Activated T-cell treated with anti-CD3 and anti-CD28 coated beads for 4 hours (primary cell): Measurements from ENCODE around the gene SLC9A9.
"Not testable (repeated sequence)": the region's sequence is repeated elsewhere in the genome, so short reads cannot be mapped to it uniquely, and the experiment has no call there.

Source experiments
- DNase-seq: peaks from one replicate; pipeline ENCODE4 v3.0.0-alpha.2; 2020

SLC9A9 gene

DNA sequence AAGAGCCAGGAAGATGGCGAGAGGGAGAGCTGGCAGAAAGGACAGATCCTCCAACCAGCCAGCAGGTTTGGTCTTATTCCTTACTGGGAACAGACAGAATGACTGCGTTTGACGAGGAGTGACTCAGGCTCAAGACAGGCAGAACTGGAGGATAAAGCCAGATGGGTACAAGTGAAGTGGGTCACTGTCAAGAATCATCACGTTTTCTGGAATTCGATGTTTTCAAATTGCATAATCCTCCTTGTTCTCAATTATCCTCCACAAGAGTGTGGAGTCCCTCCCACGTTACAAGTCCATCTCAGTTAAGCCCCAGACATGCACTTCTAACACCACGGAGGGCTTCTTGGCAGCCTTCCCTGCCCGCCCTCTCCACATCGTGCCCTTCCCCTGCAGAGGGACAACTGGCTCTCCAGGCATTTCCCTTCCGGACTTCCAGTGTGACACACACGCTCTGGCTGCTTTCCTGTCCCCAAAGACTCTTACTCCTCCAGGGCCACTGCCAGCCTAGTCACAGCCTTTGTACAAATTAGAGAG, 545.6 kb downstream of the SLC9A9 start:
- no peak for DNase-seq

DNA sequence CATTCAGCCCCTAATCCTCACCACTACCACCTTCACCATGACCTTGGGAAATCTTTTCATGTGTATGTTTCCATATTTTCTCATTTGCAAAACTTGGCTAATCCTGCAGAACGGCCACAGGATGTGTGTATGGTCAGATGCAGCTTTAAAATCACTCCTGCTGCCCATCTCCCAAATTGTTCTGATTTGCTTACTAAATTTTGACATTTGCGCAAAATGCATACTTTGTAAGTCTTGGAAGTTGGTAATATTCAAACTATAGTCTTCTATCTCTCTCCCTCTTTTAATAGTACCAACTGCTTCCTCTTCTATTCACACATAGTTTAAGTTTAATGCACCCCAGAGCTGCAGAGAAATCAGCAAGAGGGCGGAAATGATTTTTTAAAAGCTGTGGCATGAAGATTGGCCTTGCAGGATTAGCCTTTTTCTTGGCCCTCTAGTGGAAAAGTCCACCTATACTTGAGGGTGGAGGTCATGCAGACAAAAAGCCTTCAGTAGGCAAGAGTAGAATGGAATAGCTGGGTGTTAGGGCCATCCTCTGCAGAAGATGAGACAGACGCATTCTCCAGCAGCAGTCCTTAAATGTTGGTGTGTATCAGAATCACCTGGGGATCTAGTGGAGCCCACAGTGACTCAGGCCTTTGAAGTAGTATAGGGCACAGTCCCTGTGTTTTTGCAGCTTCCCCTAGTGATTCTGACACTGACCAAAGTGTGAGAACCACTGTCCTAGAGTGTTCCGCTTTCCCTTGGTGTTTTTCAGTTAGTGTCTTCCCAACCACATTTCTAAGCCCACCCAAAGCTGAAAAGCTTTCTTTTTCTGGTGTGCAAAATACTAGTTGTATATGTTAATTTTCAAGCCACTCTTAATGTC, 547.0 kb downstream of the SLC9A9 start:
- no peak for DNase-seq

DNA sequence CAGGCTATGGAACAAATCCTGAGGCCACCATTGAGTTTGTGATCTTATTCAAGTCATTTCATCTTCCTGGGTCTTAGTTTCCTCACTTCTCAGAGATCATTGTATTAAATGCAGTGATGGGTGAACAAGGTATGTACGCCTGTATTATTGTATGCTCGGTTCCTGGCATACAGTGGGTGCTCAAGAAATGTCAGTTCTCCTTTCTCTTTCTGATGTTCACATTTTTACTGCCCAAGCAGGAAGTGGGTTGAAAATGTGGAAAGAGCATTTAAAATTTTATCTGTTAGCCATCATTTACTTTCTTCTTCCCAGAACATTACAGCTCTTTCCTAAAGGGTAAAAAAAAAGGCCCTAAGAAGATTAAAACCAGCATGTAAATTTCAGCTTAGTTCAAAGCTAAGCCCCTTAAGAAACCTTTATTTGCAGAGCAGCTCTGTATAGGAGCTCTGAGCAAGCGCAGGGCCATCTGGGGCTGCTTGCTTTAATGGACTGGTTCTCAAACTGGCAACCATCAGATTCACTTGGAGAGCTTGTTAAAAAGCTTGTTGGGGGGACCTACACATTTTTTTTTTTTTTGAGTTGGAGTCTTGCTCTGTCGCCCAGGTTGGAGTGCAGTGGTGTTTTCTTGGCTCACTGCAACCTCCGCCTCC, 549.3 kb downstream of the SLC9A9 start:
- no peak for DNase-seq

DNA sequence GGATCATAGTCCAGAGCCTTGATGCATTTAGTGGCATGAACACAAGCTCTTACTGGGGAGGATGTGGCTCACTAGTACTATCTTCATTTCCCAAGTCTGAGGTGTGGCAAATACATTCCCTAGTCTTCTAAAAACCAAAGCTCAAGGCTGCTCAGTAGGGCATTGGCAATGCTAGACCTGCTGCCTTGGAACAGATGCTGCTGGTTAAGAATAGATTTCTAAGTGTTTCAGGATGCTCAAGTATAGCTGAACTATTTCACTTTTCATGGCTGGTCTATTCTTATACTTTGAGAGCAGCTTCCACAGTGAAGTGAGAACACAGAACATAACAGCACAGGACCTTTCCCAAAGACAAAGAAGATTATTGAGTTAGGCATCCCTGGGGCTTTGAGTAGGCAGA, 549.9 kb downstream of the SLC9A9 start:
- no peak for DNase-seq

DNA sequence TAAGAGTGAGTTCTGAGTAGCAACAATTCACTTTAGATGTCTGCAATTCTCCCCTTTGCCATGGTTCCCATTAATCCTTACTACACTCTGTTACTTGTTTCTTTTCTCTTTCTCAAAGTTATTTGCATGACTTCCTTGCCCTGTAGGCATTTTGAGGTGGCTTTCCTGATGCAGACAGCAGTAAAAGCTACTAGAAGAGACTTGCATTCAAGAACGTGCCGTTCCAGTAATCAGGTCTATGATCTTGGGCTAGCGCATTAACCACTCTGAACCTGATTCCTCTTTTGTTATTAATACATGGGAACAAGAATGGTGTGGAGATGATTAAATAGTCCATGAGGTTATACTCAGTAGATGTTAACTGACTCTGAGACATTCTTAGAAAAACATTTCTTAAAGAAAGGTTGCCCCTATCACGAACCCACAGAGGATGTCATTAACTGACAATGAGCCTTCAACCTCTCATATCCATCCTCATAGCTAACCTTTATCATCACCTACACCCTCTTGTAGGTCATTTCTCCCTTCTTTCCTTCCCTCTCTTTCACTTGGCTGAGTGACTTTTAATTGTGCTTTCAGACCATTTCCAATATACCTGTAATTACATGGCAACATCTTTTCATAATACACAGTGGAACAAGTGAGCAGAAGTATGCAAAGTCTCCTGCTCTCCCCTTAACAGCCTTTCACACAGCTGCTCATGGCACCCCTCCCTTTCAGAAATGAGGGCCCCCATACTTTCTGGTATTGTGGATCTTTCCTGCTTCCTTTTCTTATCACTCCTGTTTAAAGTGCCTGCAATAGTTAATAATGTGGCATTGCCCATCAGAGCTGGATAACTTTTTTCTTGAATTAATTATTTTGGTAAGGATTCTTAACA, 552.8 kb downstream of the SLC9A9 start:
- DNase-seq, result no peak

DNA sequence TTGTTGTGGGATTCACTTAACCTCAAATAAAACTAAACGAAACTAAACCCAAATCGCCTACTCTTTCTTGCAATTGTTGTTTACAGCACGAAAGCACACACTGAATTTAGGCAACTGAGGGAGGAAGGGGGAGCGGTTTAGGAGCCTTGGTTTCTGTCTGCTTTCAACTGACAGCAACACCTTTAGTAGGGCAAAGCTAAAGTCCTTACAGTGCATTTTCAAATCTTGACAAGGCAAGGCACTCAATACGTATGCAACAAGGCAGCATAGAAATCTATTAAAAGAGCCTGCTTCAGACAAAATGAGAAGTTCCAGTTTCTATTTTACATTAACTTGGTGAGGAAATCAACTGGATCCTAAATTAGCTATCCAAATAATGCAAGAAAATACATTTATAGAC, 554.1 kb downstream of the SLC9A9 start:
- no peak for DNase-seq

DNA sequence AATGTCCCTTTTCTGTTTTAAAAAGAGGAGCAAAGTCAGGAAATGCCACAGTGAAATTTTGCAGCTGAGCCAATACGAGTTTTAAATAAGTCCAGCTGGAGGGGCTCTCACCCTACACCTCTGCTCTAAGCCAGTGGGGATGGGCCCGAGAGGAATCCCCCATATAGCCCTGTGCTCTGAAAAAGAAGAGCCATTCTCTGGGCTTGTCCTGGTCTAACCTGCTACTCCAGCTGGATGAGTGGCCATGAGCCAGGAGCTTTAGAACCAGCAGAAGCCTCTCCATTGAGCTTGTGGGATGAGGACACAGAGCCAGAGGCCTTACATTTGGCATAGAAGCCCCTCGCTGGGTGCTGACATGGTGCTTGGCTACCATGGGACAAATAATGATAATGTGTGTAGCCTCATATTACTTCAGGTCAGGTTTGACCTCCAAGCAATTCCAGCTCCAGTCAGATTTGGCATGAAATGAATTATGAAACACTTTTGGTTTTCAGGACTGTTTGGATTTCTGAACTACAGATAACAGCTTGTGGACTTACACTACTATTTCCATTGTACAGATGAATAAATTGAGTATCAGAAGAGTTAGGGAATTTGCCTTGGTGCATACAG, 556.3 kb downstream of the SLC9A9 start:
- DNase-seq, result no peak

DNA sequence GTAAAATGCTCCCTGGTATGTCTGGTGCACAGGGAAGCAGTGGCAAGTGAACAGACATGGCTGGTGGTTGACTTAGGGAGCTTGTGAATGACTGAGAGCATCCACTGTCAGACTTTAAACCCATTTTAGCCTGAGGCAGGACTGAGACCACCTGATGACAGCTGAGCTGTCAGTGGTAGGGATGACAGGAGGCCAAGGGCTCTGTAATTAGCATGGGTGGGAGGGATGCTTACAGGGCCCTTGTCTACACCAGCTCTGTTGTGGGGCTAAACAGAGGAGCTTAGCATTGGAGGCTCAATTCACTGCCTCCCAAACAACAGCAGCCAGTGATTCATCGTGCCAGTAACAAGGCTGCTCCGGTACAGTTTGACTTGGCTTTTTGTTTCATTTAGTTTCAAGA, 559.3 kb downstream of the SLC9A9 start:
- DNase-seq, result no peak

DNA sequence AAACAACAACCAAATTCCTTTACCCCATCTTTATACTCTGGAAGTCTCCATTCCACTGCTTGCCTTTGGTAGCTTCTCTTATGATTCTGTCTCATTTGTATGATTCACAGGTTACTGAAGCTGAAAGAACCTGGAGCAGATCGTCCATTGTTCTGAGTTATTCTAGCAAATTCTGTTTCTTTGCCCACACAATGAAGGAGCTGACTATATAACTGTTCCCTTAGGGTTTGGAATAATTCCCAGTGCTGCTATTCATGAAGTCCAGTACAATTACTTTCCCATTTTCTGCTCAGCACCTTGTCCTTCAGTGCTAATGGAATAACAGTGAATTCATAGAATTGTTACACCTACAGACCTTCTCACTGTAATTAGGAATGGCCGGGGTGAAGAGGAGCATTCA, 560.9 kb downstream of the SLC9A9 start:
- DNase-seq, result no peak

DNA sequence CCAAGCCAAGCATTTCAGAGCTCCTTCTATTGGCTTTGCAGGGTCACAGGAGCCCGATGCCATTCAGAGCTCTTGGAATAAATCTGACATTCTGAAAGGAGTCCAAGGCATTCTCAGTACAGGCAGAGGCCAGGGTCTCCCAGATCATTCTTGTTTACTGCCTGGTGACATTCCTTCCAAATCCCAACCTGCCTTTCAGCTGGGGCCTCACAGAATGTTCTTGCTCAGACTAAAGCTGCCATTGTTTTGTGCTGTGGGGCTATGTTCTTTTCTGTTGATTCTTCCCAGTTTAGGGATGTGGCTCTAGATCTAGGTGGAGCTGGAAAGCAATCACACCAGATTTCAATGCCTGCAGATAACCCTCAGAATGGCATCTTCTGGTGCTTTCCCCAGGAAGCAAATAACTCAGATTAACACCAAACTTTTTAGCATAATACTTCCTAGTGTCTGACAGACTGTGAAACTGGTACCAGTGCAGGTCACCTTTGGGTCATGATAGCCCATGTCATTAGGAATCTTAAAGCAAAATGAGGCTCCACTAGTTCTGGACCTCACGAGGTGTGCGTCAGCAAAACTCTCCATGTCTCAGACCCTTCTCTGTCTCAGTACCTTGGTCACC, 561.8 kb downstream of the SLC9A9 start:
- DNase-seq, result no peak

DNA sequence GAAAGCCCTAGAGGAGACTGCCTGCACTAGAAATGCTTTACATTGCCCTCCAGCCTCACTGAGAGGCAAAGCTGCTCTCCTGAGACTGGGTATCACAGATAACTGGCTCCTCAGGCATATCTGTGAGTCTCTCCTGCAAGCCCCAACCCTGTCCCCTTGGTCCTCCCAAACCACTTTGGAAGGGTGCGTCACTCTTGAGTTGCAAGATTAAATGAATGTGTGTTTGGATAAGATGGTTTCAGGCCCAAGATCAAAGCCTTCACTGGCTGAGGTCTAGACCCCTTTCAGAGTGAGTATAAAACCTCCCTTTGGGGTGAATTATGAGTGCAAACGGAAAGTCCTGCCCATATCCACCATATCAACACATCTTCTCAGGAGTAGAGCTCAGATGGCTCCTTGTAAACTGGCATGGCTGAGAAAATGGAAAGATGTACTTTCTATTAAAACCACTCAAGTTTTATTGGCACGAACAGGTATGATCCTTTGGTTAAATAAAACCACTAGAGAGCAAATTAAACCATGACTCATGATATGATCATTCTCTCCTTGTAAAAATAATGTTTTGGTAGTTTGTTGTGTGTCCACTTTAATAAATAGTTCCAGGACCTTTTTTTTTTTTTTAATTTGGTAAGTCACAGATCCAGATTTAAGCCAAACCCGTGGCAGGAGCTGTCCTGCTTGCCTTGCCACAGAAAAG, 564.7 kb downstream of the SLC9A9 start:
- no peak for DNase-seq

DNA sequence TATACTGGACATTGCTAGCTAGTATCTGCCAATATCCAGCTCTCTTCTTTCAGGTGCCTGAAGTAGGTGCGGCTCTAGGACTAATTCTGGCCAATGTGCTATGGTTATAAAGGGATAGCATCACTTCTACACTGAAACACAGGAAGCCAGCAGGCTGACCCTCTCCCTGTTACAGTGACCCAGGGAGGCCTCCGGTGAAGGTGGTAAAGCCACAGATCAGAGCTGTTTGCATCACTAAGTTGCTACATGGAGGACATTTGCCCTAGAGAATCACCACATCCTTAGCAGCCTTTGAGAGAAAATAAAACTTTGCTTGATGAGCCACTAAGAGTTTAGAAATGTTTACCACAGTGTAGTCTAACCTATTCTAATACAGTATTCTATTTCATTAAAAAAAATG, 567.3 kb downstream of the SLC9A9 start:
- DNase-seq, result no peak

DNA sequence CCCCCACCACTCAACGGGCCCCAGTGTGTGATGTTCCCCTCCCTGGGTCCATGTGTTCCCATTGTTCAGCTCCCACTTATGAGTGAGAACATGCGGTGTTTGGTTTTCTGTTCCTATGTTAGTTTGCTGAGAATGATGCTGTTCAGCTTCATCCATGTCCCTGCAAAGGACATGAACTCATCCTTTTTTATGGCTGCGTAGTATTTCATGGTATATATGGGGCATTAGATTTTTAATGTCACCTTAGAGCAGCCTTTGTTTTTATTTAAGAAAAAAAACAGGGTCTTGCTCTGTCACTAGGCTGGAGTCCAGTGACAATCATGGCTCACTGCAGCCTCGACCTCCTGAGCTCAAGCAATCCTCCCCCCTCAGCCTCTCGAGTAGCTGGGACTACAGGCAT, 568.7 kb downstream of the SLC9A9 start:
- not testable (repeated sequence) for DNase-seq

DNA sequence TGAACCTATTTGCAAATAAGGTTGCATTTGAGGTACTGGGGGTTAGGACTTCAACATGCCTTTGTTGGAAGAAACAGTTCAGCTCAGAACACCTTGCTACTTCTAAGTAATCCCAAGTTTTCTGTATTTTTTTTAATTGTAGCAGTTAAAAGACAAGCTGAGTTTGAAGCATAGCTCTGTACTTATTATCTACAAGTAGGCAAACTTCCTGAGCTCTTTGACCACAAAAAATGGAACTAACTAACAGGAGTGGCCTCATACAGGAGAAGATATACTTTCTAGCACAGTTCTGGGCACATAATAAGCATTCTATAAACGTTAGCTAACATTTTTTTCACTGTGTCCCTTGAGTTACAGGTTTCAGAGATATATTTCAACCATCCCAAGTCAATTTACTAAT, 569.5 kb downstream of the SLC9A9 start:
- DNase-seq, result no peak

DNA sequence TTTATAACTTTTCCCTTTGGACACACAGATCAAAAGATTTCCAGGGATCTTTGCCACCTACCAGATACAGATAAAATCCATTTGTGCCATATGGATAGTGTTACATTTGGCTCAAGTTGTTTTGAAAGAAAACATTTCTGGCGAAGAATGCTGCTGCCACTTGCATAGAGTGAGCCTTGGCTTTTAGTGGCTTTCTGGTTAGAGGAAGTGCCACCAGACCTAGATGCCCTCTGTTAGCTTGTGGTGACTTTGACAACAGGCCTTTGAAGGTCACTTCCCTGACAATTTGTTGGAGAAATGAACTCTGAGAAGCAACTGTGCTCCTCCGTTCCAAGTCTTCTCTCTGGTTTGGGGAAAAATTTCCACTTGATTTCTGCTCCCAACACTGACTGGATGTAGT, 570.7 kb downstream of the SLC9A9 start:
- DNase-seq, result no peak

DNA sequence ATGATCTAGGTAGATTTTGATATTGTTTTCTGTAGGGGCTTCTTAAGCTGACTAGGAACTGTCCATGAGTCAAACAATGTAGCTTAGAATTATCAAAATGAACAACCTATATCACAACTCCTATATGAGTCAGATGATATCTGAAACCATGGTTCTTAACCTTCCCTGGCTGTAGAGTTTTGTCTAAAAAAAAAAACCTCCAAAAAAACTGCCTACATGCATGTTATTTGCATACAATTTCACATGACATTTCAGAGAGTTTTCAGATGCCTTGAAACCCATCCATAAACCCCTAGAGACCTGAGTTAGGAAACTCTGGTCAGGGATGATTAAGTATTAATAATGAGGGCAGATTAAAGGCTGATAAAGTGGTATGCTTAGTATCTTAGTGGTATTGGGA, 571.7 kb downstream of the SLC9A9 start:
- DNase-seq, result no peak

DNA sequence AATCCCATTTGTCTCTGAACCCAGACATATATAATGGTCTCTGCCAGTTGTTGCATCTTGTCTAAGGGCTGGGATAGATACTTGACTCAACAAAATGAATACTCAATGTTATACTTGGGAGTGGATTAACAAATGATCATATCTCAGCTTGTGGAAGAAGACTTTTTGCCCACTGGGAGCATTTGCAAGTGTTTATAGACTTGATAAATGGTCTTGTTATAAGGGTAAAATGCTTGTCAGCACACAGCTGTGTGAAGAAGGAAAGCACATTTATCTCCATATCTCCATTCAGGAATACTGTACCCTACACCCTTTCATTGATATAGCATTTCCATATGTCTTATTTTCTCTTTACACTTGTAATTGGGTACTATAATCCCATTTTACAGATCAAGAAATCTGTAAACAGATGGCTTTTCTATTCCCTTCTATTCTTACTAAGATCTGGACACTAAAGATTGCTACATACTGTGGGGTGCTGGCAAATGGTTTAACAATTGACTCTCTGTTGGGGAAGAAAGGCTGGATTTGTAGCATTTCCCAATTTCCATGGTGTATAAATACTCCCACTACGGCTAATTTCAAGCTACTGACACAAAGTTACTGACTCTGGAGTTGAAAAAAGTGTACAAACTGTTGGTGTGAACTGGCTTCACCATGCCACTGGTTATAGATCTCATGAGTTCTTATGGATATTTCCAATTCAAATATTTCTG, 574.1 kb downstream of the SLC9A9 start:
- no peak for DNase-seq

DNA sequence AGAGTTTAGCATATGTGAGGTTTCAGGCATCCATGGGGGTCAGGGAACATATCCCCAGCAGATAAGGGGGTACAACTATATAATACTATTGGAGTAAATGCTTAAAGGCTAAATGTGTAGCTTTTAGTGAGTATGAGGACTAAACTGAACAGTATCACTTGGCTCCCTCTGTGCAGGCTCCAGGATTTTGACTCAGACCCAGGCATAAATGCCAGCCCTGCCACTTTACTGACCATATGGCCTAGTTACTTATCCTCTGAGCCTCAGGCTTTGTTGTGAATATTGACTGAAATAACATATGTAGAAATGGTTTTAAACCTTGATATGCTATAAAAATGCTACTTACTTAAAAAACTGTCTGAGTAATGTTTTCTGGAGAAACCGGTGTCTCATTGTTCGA, 577.1 kb downstream of the SLC9A9 start:
- no peak for DNase-seq

DNA sequence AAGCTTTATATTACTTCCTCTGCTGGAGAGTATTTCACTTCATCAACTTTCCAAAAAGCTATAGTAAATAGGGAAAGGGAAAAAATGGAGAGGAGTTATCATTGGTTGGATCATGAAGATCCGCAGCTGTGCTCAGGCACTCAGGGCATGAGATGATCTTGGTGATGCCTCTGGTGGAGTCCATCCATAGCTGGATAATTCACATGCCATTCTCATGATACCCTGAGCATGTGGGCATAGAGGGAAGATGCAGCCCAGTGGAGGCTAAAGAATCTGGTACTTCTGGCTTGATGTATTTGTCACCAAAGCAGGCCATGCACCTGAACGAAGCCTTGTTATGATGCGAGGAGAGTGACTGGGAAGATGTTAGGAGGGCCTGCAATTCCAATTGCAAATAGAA, 578.5 kb downstream of the SLC9A9 start:
- no peak for DNase-seq

DNA sequence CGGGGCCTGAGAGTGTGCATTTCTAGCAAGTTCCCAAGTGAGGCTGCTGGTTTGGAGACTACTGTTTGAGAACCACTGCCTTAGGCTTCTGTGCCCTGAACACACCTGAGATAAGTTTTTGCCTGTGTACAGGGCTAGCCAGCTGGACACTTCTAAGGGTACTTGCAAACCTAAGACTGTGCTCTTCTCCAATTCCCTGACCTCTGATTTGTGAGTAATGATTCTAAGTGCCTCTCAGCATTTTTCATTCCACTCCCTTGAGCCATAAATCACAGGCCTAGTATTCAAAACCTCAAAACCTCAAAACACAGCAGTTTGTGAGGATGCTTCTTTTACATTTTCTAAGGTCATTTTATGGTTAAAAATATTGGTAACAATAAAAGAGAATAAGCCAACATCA, 580.3 kb downstream of the SLC9A9 start:
- no peak for DNase-seq

DNA sequence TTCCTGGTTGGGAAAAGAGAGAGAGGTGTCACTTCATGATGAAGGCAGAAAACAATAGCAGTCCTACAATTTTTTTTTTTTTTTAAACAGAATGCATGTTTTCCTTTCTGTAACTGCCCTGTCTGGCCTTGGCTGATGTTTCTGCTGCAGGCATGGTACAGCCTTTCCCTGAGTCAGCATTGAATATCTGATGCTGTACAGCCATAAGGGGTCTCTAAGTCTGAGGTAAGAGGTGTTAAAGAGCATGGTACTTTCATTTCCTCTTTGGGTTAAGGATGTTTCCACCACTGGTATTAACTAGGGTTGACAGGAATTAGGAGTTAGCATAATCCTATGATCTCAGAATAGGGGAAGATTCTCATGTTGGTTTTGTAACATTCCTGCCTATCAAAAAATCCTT, 581.3 kb downstream of the SLC9A9 start:
- DNase-seq, result no peak
